Cortex of kidney (tissue), 1 donor: ENCODE results near the gene TEX2.
"Not testable (repeated sequence)": the region's sequence is repeated elsewhere in the genome, so short reads cannot be mapped to it uniquely, and the experiment has no call there.

Experiments
- DNase-seq: peaks from one replicate; lab custom pipeline; 2025; lab: John Stamatoyannopoulos, UW

Gene TEX2

DNA sequence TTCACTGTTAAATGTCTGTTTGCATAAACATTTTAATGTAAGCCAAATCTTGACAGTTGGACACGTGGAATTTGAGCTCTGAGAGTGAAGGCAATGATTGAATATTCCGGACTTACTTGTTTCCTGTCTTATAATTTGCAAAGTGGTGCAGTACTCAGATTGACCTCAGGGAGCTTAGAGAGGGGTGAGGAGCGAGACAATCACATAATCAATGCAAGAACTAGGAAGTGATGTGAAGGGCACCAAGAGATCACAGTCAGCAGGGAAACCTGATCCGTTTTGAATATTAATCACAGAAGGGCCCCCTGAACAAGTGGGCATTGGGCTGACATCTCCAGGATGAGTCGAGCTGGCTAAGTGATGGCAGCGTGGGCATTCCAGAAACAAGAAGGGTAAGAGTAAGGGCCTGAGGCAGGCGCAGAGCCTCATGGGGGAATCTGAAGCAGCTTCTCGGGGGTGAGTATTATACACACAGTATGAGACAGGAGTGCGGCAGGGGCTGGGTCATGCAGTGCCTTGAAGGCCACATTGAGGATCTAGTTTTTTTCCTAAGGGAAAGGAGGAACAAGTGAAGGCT is 26.1 kb downstream of the TEX2 start:
- DNase-seq, result no peak

DNA sequence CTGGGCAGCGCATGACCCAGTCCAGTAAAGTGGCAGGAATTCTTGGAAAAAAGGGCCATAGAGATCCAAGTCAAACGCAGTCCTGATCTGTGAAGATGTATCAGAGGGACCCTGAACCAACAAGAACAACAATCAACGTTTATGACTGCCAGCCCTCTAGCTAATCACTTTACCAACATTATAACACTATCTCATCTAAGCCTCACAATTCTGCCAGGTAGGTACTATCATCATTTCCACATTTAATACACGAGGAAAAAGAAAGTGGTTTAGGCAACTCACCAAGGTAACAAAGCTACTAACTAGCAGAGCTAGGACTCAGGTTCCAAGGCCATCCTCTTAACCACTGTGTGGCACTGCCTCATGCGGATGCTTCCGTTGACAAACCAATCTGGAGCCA is 28.1 kb downstream of the TEX2 start:
- no peak for DNase-seq

DNA sequence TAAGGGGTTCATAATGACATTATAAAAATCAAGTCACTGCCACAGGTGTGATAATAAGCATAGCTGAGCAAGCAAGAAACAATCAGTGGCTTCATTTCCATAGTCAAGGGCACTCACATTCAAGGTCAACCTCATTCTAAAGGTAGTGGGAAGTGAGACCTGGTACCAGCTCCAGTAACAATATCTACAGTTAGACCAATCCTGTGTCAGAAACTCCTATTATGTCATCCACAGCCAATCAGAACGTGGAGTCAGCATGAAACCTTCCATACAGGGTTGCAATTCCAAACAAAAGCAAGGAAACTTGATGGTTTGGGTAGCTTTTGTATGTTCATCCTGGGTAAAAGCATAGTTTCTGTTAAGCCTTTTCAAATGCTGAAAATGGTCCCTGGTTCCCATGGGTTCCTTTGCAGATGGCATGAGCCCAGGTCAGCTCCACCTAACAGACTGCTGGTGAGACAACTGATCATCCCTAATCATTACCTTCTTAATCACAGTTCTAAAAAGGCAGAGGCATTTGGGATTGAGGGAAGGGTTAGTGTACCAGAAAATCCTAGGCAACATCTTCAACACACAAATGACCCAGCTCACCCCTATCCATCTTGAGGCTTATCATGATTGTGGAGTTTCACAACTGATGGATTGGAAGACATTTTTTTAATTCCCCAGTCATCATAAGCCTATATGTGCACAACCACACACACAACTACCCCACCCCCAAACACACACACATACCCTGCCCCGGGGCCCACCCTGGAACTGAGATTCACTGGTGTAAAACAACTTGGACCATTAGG is 30.4 kb downstream of the TEX2 start:
- DNase-seq, result no peak

DNA sequence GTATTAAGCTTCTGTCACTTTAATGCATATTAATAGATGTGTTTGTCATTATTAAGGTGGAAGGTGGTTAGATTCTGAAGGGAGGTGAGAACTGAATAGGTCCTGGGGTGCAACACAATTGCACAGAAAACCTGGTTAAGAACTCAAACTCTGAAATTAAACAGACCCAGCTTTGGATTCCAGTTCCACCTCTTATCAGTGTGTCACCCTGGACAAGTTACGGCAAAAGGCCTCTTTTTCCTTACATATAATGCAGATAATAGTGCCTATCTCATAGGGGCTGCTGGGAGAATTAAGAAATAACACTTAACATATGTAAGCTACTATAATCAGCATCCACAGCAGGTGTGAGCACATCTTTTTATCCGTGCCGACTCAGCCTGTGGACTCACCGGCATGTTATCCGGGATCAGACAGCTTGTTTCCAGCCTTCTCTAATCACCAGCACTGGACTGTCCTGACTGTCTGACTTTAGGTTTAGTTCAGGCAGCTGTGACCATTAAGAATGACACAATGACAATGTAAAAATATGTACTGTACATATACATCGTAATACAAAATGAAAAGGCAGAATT is 31.4 kb downstream of the TEX2 start:
- no peak for DNase-seq

DNA sequence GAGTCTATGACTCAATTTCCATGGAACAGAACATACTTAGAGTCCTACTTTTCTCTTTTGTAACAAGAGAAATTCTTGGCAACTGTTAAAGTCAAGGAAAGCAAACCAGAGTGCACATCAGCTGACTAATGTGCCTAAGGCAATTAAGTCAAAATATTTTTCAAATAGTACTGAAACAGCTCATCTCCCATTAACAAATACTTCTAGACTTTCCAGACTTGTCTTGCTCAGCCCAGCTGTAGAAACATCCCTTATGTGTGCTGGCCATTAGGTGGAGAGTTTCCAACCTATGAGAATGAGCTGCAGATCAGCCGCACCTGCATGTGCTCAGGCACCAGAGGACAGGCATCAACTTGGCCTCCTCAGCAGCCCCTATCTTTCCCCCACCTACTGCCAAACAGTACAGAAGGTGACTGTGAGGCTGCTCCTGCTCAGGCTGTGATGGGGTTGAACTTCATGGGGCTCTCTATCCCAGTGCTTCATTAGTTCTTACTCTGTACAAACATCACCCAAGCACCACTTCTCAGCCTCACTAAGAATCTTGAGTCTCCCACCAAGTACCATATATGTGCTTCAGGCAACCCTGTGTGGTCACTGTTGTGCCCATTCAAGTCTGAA is 32.2 kb downstream of the TEX2 start:
- no peak for DNase-seq

DNA sequence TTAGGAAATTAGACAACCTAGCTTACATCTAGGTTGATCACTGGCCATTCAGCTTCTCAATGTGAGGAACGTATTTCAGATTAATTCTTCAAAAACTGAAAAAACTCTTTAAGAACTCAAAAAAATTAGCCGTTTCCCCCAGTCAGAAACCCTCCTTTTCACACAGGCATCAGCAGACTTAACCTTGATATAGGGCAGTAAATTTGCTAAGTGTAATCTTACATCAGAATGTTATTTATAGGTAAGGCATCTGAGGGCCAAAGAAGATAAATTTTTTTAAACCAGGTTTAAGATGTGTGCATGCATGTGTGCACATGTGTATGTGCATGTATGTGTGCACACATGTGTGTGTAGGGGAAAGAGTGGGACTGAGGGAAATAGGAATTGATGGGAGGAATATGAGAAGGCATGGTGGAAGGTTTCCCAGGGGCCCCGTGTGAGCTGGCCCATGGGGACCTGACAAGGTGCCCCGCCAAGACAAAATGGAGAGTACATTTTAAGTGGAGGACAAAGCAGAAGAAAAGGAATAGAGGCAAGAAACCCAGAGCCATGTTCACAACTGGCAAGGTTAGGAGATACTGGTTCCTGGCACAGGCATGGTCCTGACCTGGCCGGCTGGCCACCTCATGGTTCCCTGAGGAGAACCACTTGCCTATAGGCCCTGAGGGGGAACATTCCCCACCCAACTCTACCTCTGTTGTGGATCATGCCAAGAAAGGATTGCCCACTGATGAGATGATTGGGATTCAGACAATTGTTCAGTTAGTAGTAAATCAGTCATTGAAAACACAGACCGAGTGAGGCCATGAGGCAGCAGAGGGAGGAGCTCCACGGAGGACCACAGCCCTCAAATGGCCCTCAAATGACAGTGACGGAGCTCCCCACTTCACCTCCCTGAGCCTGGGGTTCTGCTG is 33.0 kb downstream of the TEX2 start:
- DNase-seq, result no peak

DNA sequence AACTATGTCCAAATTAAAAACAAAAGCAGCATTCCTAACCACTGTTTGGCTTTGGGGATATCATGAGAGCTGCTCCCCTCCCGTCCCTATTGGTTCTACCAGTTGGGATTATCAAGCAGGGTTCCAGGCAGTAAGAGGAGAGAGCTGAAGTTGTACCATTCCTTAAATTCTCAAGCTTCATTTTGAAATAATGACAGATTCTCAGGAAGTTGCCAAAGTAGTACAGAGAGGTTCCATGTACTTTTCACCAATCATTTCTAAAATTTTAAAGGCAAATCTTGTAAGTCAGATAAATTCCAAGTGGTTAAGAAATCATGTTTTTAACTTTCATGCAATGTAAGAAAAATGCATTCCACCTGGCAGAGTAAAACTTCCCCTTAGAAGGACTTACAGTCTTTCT is 36.9 kb downstream of the TEX2 start:
- no peak for DNase-seq

DNA sequence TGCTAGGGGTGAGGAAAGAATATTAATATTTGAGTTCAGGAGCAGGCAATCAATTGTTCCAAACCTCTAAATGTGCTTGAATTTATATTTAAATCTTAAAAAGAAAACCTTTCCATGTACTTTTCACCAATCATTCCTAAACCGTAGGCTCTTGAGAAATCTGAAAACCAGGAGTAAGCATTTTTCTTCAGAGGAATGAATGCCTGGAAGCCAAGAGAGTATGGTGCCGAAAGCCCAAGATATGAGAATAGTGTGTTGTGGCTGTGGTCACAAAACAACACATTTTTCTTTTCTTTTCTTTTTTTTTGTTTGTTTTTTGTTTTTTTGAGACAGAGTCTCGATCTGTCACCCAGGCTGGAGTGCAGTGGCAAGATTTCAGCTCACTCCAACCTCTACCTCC is 37.6 kb downstream of the TEX2 start:
- DNase-seq, result no peak

DNA sequence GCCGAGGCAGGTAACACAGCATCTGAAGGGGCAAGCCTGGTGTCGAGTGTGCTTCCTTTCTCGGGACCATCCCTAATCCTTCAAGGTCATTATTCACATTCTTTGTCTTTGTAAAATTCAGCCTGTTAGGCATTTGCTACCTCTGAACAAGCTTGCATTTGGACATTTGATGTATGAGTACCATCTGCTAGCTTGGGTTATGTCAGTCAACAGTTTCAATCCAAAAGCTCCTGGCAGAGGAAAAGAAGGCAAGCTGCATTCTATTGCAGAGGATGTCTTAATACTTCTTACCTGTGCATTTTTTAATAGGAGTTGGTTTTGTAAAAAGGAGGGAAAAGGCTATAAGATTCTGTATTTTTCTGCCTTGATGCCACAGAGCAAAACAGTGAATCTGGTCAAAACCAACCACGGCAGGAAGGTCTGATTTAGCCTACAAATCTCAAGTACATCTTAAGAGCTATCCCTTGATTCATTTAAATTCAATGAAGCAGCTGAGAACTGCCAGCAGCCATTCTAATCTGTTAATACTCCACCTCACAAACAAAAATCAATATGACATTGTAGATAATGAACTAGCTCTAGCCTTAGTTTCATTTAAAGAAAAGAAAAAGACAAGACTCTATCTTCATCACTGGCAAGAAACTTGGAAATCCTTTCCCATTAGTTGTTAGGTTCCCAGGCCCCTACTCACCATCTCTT is 39.0 kb downstream of the TEX2 start:
- DNase-seq, result no peak

DNA sequence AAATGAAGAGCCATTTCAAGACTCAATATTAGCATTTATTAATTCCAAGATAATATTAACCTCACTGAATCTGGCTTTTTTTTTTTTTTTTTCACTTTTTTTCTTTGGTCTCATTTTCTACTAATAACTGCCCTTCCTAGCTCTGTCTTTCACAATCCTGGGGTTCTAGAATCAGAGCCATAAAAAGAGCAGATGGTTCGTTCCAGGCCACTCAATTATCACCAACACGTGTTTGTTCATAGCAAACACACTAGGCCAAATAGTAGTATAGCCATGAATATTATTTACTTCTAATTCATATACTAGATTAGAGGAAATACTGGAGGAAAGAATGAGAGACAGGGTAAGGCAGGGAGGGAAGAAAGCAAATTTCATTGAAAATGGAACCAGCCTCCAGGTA is 39.8 kb downstream of the TEX2 start:
- no peak for DNase-seq

DNA sequence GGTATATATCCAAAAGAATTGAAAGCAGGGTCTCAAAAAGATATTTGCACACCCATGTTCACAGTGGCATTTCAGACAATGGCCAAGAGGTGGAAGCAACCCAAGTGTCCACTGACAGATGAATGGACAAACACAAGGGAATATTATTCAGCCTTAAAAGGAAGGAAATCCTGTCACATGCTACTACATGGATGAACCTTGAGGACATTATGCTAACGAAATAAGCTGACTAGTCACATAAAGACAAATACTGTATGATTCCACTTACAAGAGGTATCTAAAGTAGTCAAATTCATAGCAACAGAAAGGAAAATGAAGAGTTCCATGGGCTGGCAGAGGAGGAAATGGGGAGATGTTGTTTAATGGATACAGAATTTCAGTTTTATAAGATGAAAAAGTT is 41.4 kb downstream of the TEX2 start:
- DNase-seq, result no peak

DNA sequence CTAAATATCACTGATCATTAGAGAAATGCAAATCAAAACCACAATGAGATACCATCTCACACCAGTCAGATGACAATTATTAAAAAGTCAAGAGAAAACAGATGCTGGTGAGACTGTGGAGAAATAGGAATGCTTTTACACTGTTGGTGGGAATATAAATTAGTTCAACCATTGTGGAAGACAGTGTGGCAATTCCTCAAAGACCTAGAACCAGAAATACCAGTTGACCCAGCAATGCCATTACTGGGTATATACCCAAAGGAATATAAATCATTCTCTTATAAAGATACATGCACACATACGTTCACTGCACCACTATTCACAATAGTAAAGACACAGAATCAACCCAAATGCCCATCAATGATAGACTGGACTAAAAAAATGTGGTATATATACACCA is 42.5 kb downstream of the TEX2 start:
- not testable (repeated sequence) for DNase-seq

DNA sequence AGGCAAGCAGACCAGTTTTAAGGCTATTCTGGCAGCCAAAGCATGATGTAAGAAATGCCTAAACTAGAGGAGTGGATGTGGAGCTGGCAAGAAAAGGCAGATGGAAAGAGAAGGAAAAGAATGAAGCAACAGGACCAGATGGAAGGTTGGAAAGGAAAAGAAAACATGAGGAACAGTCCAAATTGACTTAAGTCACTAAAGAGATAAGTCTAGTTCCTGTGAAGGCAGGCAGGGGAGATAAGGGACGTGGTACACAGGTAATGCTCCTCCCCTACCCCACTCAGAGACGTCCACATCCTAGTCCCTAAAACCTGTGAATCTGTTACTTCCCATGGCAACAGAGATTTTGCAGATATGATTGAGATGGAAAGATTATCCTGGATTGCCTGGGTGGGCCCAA is 43.5 kb downstream of the TEX2 start:
- no peak for DNase-seq

DNA sequence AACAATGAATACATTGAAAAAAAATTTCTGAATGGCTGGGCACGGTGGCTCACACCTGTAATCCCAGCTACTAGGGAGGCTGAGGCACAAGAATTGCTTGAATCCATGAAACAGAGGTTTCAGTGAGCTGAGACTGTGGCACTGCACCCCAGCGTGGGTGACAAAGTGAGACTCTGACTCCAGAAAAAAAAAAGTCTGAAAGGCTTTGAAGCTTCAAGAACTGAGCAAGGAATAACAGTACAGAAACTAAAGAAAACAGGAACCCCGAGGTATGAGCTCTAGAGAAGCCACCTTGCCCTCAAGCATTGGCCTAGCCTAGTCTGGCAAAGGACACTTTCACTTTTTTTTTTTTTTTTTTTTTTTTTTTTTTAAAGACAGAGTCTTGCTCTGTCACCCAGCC is 45.0 kb downstream of the TEX2 start:
- DNase-seq, result no peak

DNA sequence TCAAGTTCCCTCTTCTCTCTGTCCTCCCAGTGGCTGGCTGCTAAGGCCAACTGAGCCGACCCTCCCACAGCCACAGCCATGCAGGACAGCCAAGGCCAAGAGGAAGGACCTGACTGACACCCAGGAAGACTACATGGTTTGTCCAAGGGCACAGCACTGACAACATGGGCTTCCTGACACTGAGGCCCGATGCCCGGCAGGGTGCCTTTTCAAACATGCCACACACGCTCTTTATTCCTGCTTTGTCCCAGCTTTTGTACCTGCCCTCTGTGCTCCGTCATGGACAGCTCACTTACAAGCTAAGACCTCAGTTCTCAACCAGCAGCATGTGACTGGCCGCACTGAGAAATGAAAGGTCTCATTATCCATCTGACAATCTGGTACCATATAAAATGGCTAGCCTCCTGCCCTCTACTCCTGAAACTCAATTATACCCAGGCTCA is 45.8 kb downstream of the TEX2 start:
- no peak for DNase-seq

DNA sequence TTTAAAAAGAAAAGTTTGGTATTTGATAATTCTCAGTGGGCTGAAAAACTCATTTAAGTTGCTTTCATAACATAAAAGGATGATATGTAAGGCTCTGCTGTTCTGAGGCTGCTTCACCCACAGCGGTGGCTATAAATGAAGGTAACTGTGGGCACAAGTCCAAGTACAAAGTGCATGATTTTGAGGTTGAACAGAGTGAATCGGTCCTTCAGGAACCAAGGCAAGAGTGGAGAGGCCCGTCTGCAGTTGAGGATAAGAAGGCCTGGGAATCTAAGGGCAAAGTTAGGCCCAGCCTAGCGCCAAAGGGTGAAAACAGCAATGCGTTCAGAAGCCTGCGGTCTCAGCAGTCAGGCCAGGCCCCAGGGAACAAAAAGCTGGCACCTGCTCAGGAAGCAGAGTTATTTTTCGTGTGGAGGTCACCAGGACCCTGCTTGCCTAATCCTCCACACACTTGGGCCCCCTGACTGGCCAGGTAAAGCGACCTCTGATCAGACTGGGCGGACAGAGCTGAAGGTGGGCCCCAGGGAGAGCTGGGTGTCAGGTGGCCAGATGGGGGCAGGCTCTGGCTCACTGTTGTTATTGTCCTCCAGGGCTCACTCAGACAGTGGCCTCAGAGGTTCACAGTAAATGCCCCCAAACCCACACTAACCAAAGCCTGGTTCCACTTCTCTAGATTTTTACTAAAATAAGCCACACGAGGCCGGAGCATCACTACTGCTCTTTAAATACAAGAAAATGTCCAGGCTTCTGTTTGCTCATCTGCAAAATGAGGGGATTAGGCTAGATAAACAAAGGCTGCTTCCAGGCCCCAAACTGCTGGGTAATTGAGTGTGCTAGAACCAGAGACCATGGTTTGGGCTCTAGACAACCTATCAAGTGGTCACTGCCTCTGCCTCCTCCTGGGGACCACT is 46.5 kb downstream of the TEX2 start:
- DNase-seq, result no peak

DNA sequence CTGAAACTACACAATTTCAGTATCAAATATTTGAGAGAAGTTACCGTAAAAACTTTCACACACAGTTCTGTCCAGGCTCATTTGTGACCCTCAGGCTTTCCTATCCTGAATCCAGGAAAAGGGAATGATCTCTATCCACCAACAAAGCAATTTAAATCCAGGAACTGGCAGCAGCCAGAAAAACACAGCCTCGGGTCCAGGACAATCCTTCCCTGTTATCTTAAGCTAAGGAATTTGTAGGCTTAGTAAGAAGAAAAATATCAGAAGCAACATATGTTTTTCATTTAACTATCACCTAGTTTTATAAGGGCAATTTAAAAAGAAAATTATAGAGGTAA is 47.1 kb downstream of the TEX2 start:
- DNase-seq, result no peak

DNA sequence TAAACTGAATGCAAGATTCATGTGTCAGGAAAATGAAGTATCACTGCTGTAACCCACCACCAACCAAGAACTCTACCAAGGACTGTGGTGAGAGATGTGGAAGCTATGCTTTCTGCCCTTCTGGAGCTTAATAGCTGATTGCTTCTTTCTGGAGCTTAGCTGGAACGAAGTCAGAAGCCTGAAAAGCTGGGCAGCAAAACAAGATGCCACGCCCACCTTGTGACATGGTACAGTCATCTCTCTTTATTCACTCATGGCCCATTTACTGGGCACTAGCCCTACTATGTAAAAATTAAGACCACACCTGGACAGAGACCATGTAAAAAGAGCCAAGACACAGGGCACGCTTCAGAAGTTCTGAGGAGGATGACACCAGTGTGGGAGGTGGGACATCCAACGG is 48.1 kb downstream of the TEX2 start:
- no peak for DNase-seq

DNA sequence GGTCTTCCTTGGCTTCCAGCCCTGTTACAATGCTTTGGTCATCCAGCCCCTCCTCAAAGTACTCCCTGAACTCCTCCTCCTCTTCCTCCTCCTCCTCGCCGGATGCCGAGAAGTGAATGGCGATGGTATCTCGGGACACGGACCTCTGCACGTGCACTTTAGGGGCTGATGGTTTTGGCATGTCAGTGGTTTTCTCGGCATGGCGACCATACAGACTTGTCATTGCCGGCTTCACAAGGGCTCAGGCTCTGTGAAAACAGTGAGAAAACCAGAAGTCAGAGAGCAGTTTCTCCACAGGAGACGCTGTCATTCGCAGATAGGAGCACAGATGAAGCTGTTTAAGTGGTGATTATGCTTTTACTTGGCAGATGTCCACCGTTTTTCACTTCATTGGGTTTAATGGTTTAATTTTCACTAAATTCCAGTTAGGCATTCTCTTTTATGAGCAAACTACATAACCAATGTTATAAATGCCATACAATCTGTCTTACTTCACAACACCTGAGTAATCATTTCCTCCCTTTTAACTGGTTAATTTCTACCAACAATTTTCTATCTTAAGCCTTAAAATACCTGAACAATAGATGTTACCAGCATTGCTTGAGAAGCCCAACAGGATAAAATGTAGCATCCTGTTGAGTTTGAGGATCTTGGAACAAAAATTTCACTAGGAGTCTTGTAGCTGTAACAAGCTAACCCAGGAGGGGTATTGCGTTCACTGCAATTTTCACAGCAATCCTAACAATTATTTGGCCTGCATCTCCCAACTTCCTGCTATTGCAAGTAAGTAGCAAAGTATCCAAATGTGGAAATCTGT is 48.9 kb downstream of the TEX2 start:
- DNase-seq, result no peak

DNA sequence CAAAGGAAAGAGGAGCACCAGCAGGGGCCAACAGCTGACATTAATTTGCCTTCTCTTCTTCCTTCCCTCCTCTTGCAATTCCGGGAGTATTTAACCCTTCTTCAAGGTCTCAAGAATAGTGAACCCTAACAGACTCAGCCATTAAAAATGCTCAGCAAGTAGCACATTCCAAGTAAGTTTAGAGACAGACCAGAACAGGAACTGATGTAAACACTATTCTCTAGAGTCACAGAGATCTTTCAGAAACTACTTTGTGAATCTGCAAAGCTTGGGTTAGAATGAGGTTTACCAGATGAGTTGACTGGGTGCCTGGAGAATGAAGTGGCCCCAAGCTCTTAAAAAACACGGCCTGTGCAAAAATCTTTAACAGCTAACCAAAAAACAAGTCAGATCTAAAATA is 50.9 kb downstream of the TEX2 start:
- no peak for DNase-seq
